OCI-LY1 (cell line): Measurements from ENCODE around the gene PLEKHA4.
"Not testable (repeated sequence)": the region's sequence is repeated elsewhere in the genome, so short reads cannot be mapped to it uniquely, and the experiment has no call there.

Experiments used
- H2AFZ ChIP-seq: fragments of 200-600 bp; sonication (generic), shearing (Covaris generic); 2 replicates; pipeline ENCODE4 v1.6.0; 2014; ENCODE audit warnings: antibody characterized with exemption, mild to moderate bottlenecking, low read length
- H3F3A ChIP-seq: fragments of 200-600 bp; sonication (generic), shearing (Covaris generic); 2 replicates; pipeline ENCODE4 v1.6.0; 2014; ENCODE audit warnings: mild to moderate bottlenecking, antibody characterized with exemption, low read length, moderate library complexity; ENCODE audit not compliant: insufficient read depth
- H3K27ac ChIP-seq: fragments of 200-600 bp; sonication (generic); 2 replicates; pipeline ENCODE4 v1.5.1; 2014; ENCODE audit warnings: low read length, mixed run types, mild to moderate bottlenecking, low read depth; ENCODE audit not compliant: poor library complexity, severe bottlenecking
- H3K27me3 ChIP-seq: fragments of 200-600 bp; sonication (generic); 2 replicates; pipeline ENCODE4 v1.6.0; 2014; ENCODE audit warnings: antibody characterized with exemption, mild to moderate bottlenecking, low read length, moderate library complexity; ENCODE audit not compliant: insufficient read depth
- H3K36me3 ChIP-seq: fragments of 200-600 bp; sonication (generic); 2 replicates; pipeline ENCODE4 v1.6.1; 2014; ENCODE audit warnings: mild to moderate bottlenecking, antibody characterized with exemption, low read length, moderate library complexity, mixed read lengths; ENCODE audit not compliant: insufficient read depth
- H3K4me1 ChIP-seq: fragments of 200-600 bp; sonication (generic); 2 replicates; pipeline ENCODE4 v1.5.1; 2014; ENCODE audit warnings: mild to moderate bottlenecking, low read length, moderate library complexity; ENCODE audit not compliant: insufficient read depth, severe bottlenecking
- H3K4me2 ChIP-seq: fragments of 200-600 bp; sonication (generic), shearing (Covaris generic); 2 replicates; pipeline ENCODE4 v1.6.1; 2014; ENCODE audit warnings: low read length
- H3K4me3 ChIP-seq: fragments of 200-600 bp; sonication (generic); 2 replicates; pipeline ENCODE4 v1.5.1; 2014; ENCODE audit warnings: low read length, low read depth, mild to moderate bottlenecking, mixed read lengths; ENCODE audit not compliant: poor library complexity, severe bottlenecking
- H3K79me2 ChIP-seq: fragments of 200-600 bp; shearing (Covaris generic); 2 replicates; pipeline ENCODE4 v1.6.1; 2016; ENCODE audit warnings: mixed run types, low read length, mixed read lengths; ENCODE audit not compliant: insufficient read depth
- H3K9ac ChIP-seq: fragments of 200-600 bp; sonication (generic), shearing (Covaris generic); 2 replicates; pipeline ENCODE4 v1.6.1; 2014; ENCODE audit warnings: mild to moderate bottlenecking, low read length, mixed read lengths
- H3K9me2 ChIP-seq: fragments of 200-600 bp; sonication (generic), shearing (Covaris generic); 2 replicates; pipeline ENCODE4 v1.6.1; 2014; ENCODE audit warnings: low read depth, mild to moderate bottlenecking, low read length, mixed read lengths
- H3K9me3 ChIP-seq: fragments of 200-600 bp; shearing (Covaris generic); 2 replicates; pipeline ENCODE4 v1.6.1; 2014; ENCODE audit warnings: low read length, mixed read lengths
- H4K20me1 ChIP-seq: fragments of 200-600 bp; sonication (generic), shearing (Covaris generic); 2 replicates; pipeline ENCODE4 v1.6.0; 2016; ENCODE audit warnings: mild to moderate bottlenecking, low read length; ENCODE audit not compliant: insufficient read depth
- CTCF ChIP-seq: fragments of 200-600 bp; sonication (generic), shearing (Covaris generic); IDR thresholded peaks from 2 replicates; pipeline ENCODE4 v1.5.1; 2017; ENCODE audit warnings: mild to moderate bottlenecking, antibody characterized with exemption, low read length, moderate library complexity, mixed read lengths
- EZH2 ChIP-seq: fragments of 200-600 bp; sonication (generic), shearing (Covaris generic); IDR thresholded peaks from 2 replicates; pipeline ENCODE4 v1.8.0; 2017; ENCODE audit warnings: borderline replicate concordance, mixed run types, mild to moderate bottlenecking, antibody characterized with exemption, low read length, moderate library complexity, mixed read lengths

The PLEKHA4 gene

DNA sequence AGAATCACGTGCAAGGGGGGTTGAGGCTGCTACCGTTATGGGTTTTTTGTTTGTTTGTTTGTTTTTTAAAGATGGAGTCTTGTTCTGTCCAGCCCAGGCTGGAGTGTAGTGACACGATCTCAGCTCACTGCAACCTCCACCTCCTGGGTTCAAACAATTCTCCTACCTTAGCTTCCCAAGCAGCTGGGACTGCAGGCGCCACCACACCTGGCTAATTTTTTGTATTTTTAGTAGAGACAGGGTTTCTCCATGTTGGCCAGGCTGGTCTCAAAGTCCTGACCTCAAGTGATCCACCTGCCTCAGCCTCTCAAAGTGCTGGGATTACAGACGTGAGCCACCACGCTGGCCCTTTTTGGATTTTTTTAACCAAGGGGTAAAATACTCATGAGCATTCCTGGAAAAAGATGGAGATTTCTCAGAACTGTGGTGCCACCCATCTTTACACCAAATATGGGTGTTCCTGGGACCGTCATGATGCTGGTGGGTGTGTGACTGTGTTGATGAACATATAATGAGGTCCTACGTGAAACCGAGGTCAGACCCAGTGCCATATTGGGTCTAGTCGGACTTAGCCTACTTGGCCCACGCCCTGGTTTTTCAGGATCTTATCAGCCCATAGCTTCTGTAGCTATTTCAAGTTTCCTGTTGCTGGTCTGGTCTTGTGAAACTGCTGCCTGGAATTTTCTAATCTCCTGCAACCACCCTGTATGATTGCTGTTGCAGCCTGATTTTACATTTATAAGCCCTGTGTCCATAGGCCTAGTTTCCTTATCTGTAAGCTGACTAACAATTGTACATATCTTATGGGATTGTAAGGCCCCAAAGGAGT lies 10.0 kb upstream of the PLEKHA4 start:
- Histone ChIP-seq H3K9me3 (peaks cover 4% of the 10 kb centered on the region; the same call in 1 of the 2 replicates), H3F3A (no peaks in the 10 kb centered on the region), H3K4me2 (no peak overlapping the region), H3K9me2 (no peaks in the 10 kb centered on the region), H3K9ac (no peak overlapping the region), H3K4me3 (no peak overlapping the region), H3K4me1 (peaks cover 25% of the 10 kb centered on the region), H3K79me2 (no peaks in the 10 kb centered on the region), H2AFZ (no peak overlapping the region), H3K27ac (no peak overlapping the region), H3K27me3 (no peaks in the 10 kb centered on the region), H4K20me1 (no peaks in the 10 kb centered on the region), H3K36me3 (peaks cover 6% of the 10 kb centered on the region)
- TF ChIP-seq EZH2 (no peak), CTCF (no peak)

DNA sequence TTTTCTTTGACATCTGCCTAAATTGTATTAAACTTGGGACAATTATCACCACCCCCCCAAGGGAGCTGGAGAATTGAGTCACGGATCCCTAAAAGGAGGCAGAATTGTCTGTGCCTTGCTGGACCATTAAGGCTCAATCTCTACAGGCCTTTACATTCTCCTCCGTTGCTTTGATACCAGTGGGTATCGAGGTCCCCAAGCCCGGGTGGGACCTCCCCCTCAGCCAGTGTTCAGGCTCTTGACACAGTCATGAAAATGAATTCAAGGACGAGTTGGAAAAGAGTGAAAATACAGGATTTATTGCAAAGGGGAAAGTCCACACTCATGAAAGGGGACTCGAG lies 9.4 kb upstream of the PLEKHA4 start:
- no peaks in the 10 kb centered on the region for H3F3A ChIP-seq
- TF ChIP-seq EZH2, result no peak
- no peak for TF ChIP-seq CTCF
- H3K9ac ChIP-seq, result no peak overlapping the region
- peaks cover 31% of the 10 kb centered on the region for H3K4me1 ChIP-seq
- no peak overlapping the region for H2AFZ ChIP-seq
- no peak overlapping the region for H3K27ac ChIP-seq
- H3K36me3 ChIP-seq, result peaks cover 6% of the 10 kb centered on the region
- H4K20me1 ChIP-seq, result no peaks in the 10 kb centered on the region
- no peaks in the 10 kb centered on the region for H3K9me2 ChIP-seq
- H3K4me3 ChIP-seq, result no peak overlapping the region
- no peak overlapping the region for H3K4me2 ChIP-seq
- no peaks in the 10 kb centered on the region for H3K79me2 ChIP-seq
- H3K9me3 ChIP-seq, result peaks cover 4% of the 10 kb centered on the region; the same call in 1 of the 2 replicates
- no peaks in the 10 kb centered on the region for H3K27me3 ChIP-seq

GRCh38 chr19:48876043-48876981 lies 7.9 kb upstream of the PLEKHA4 start:
- Histone ChIP-seq H3K4me1 (peaks cover 36% of the 10 kb centered on the region), H3K4me2 (peak overlapping the region; percentile 61)
- H3K36me3 ChIP-seq, H3K9ac ChIP-seq, H3K9me2 ChIP-seq, H3K27ac ChIP-seq, H3K79me2 ChIP-seq, H3K27me3 ChIP-seq, H4K20me1 ChIP-seq, H3K4me3 ChIP-seq, H3F3A ChIP-seq, H3K9me3 ChIP-seq, H2AFZ ChIP-seq: not testable (repeated sequence)
